Measurements from ENCODE around the gene CBLC. TPM values are rescaled to one million over a fixed set of nuclear protein-coding genes. Genes with fewer than 3 reads are reported as not detected.
"Not testable (repeated sequence)": the region's sequence is repeated elsewhere in the genome, so short reads cannot be mapped to it uniquely, and the experiment has no call there.

Gene CBLC
- total RNA-seq, 2 experiments from 2014 or later = not detected

GRCh38 chr19:44823373-44823698 lies 45.6 kb downstream of the CBLC start:
- Mint-ChIP-seq H3K27me3 (no peaks in the 10 kb centered on the region), H3K9me3 (no peaks in the 10 kb centered on the region), H3K36me3 (ENCODE audit: low read depth) (no peaks in the 10 kb centered on the region), H3K27ac (no peak overlapping the region), H3K4me3 (no peak overlapping the region), H3K4me1 (ENCODE audit: low read depth) (no peaks in the 10 kb centered on the region)
- ATAC-seq (no peak), DNase-seq (no peak)
- POLR2A ChIA-PET = no interaction called here
- intact Hi-C loops (cut with micrococcal nuclease) = no loop called here
- CTCF ChIA-PET = no interaction called here
- TF ChIP-seq CTCF (IDR thresholded peaks at IDR 0.05) = no peak

GRCh38 chr19:44824761-44825160 lies 47.1 kb downstream of the CBLC start:
- Mint-ChIP-seq H3K27me3 (peaks cover 1% of the 10 kb centered on the region), H3K9me3 (no peaks in the 10 kb centered on the region), H3K27ac (no peak overlapping the region), H3K36me3 (ENCODE audit: low read depth) (no peaks in the 10 kb centered on the region), H3K4me3 (no peak overlapping the region), H3K4me1 (ENCODE audit: low read depth) (no peaks in the 10 kb centered on the region)
- ChIA-PET CTCF (no interaction called here), POLR2A (no interaction called here)
- TF ChIP-seq CTCF (IDR thresholded peaks at IDR 0.05) = no peak
- intact Hi-C loops (cut with micrococcal nuclease) = no loop called here
- DNase-seq (no peak), ATAC-seq (no peak)

- H3K36me3 Mint-ChIP-seq (ENCODE audit: low read depth); ATAC-seq; H3K4me3 Mint-ChIP-seq; CTCF ChIA-PET; H3K4me1 Mint-ChIP-seq (ENCODE audit: low read depth); POLR2A ChIA-PET; H3K27ac Mint-ChIP-seq; H3K27me3 Mint-ChIP-seq; H3K9me3 Mint-ChIP-seq; intact Hi-C loops (cut with micrococcal nuclease); DNase-seq: not testable (repeated sequence)
Observed at GRCh38 chr19:44832875-44833274, 55.2 kb downstream of the CBLC start.

GRCh38 chr19:44834399-44834798 lies 56.7 kb downstream of the CBLC start:
- H3K36me3 Mint-ChIP-seq (ENCODE audit: low read depth); H3K27ac Mint-ChIP-seq; H3K4me1 Mint-ChIP-seq (ENCODE audit: low read depth); ATAC-seq; DNase-seq; H3K4me3 Mint-ChIP-seq; H3K27me3 Mint-ChIP-seq; H3K9me3 Mint-ChIP-seq; POLR2A ChIA-PET; intact Hi-C loops (cut with micrococcal nuclease); CTCF ChIA-PET: not testable (repeated sequence)

GRCh38 chr19:44839276-44839675 lies 61.6 kb downstream of the CBLC start:
- no peaks in the 10 kb centered on the region for H3K27me3 Mint-ChIP-seq

GRCh38 chr19:44840811-44841210 lies 63.1 kb downstream of the CBLC start:
- Mint-ChIP-seq H3K9me3 (no peaks in the 10 kb centered on the region), H3K27me3 (peaks cover 6% of the 10 kb centered on the region), H3K4me1 (ENCODE audit: low read depth) (peaks cover 11% of the 10 kb centered on the region), H3K27ac (no peak overlapping the region), H3K36me3 (ENCODE audit: low read depth) (no peaks in the 10 kb centered on the region), H3K4me3 (no peak overlapping the region)
- intact Hi-C loops (cut with micrococcal nuclease) = no loop called here
- ChIA-PET CTCF (interaction anchor here (1.0 to 4.5 kb wide), 2 partner anchors 57 to 70 kb away, joined by 3 to 30 read pairs; no protein-coding TSS in a partner anchor), POLR2A (interaction anchor here (0.6 kb wide), 1 partner anchor 149 kb away, joined by 5 read pairs; no protein-coding TSS in a partner anchor)
- DNase-seq (no peak), ATAC-seq (no peak)
- TF ChIP-seq CTCF (IDR thresholded peaks at IDR 0.05) = no peak

More at GRCh38 chr19:44839276-44839675, 61.6 kb downstream of the CBLC start:
- TF ChIP-seq CTCF (IDR thresholded peaks at IDR 0.05) = no peak
- ATAC-seq (no peak), DNase-seq (no peak)
- Mint-ChIP-seq H3K27ac (no peak overlapping the region), H3K4me3 (no peak overlapping the region), H3K36me3 (ENCODE audit: low read depth) (no peaks in the 10 kb centered on the region), H3K9me3 (no peaks in the 10 kb centered on the region), H3K4me1 (ENCODE audit: low read depth) (peaks cover 3% of the 10 kb centered on the region)
- CTCF ChIA-PET = no interaction called here
- intact Hi-C loops (cut with micrococcal nuclease) = no loop called here
- POLR2A ChIA-PET = no interaction called here
